GM19025 (cell line): Measurements from ENCODE around the gene LGALS12.

Experiments used
- ATAC-seq: cut with Tn5 transposase; IDR thresholded peaks from one replicate; pipeline ENCODE4 v1.9.1; 2021; ENCODE audit warnings: mild to moderate bottlenecking, low read depth, moderate library complexity; ENCODE audit not compliant: unreplicated experiment

The LGALS12 gene

DNA sequence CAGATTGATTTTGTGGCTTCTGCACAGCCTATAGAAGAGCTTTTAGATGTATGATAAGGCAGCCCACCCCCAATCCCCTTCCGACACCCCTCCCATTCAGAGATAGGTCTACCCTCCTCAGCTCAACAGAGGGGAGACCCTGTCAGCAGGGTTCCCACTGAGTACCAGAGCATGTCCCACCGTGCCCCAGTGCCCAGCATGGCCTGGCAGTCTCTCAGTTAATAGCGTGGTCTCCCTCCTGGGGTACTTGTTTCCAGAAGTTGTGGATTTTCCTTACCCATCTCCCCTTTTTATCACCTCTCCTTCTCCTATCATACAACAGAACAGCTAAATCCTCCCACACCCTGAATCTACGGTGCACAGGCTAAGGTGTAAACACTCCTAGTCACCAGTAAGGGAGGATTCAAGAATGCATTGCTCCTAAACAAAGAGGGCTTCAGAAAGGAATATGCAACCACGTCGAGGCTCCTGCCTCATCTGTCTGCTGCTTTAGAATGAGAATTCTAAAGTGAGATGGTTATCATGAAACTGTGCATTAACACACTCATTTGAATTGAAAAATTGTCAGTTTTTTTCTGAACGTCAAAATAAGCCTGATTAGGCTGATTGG, 50.6 kb downstream of the LGALS12 start:
- ATAC-seq = no peak

DNA sequence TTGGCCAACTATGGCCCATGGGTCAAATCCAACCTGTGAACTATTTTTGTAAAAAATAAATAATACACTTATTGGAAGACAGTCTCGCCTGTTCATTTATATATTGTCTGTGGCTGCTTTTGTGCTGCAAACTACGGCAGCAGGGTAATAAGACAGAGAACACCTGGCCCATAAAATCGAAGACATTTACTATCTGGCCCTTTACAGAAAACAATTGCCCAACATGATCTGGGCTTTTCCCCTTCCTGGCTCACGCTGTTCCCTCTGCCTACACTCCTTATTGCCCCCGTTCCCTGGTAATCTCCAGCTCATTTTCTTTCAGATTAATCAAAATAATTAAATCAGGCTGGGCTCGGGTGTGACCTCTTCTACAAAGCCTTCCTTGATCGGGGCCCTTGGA, 51.7 kb downstream of the LGALS12 start:
- ATAC-seq = no peak

DNA sequence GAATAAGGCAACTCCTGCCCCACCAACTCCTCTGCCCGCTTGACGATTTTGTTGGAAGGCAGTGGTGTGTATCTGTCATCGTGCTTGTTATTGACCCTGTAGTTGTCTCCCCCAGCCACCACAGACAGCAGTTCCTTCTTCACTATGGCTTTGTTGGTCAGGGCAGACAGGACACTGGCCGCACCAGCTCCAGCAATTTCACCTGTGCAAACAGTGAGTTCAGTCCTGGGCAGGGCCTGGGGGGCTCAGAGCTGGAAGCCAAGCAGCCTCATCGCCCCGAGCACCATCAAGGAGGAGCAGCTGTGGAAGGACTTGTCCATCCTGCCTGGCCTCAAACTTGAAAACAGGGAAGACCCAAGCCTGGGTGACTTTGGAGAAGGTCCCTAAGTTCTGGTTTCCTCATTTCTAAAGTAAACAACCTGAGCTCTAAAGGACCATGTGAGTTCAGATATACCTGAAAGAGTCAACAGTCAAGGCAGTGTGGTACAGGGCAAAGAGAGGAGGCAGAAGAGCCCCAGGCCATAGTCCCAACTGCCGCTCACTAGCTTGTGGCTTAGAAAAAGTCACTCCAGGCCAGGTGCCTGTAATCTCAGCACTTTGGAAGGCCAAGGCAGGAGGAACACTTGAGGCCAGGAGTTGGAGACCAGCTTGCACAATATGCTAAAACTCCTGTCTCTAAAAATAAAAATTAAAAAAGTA, 52.7 kb downstream of the LGALS12 start:
- ATAC-seq = no peak

DNA sequence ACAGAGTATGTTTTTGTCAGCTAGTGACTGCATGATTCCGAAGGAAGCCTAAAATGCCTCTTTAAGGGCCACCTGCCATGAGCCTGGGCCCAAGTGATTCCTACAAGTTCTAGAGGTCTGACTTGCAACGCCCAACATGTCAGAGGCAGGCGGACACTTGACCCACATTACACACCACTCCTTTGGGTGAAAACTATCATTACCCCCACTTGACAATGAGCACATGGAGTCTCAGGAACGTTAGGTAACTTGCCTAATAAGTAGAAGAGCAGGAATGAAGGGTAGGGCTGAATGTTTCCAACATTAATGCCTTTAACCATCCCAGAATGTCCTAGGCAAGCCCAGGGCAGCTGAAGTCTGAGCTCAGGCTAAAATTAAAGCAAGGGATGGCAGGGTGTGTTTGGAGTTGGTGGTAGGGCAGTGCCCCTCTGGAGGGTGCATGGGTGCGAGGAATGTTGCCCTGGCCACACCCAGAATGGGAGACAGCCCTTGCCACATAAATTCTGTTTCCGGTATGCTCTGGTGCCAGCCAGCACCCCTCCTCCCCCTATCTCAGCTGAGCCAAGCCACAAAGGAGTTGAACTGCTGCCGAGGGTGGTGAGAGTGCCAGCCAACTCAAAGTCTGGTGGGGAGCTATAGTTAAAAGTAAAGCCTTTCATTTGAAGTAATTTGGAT, 54.8 kb downstream of the LGALS12 start:
- no peak for ATAC-seq

DNA sequence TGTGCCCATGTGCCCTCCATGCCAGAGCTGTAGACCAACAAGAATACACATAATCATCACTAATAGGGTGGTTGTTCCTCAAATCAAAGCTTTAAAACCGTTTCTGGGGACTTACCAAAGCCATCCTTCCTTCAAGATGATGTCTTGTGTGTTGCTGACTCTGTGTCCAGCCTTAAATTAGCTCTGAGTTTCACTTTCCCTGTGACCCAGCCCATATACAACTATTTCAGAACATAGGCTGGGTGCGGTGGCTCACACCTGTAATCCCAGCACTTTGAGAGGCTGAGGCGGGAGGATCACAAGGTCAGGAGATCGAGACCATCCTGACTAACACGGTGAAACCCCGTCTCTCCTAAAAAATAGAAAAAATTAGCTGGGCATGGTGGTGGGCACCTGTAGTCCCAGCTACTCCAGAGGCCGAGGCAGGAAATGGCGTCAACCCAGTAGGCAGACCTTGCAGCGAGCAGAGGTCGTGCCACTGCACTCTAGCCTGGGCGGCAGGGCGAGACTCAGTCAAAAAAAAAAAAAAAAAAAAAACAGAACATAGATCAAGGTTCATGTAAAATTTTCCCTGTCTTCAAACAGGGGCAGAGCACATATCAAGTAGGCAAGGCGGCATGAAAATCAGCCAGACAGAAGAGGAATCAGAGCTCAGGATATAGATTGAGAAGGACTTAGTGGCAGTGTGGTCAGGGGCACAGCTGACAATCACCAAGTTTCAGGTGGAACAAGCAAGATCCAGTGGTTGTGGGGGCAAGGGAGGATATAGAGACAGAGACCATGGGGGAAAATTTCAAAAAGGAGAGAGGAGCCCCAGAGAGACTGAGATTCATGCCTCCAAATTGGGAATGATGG, 57.5 kb downstream of the LGALS12 start, which contains the start of gene PLAAT2:
PLAAT2 (minus strand) TSS at position 179 of the 855 bp plus-strand sequence; CDS start at position 124, 55 bp downstream.
- ATAC-seq = no peak

DNA sequence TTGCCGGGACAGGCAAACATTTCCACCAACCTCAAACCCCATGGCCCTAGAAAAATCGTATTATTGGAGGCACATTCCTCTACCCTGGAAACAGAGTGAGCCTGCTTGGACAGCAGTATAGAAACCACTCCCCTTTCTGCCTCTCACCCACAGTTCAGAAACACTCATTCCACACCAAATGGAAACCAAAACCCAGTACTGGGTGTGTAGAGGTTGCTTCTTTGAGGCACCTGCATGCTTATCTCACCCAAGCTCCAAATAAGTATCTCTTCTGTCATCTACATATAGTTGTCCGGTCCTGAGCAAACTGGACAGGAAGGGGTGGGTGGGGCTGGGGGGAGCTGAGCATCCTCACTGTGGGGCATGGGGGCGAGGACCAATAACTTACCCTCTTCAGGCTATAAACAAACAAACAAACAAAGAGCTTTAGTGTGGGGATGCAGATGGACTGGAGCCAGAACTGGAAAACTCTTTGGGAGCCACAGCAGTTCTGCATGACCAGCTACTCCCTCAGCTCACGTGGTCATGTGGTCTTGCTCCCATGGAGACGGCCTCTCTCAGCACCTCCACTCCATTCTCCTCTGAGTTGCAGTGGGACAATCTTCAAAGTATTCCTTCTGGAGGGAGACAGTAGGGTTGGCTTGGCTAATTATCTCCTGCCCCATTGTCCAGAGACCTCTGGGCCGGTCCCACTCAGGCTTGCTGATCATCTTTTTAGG, 58.3 kb downstream of the LGALS12 start:
- ATAC-seq = peak; percentile 55

DNA sequence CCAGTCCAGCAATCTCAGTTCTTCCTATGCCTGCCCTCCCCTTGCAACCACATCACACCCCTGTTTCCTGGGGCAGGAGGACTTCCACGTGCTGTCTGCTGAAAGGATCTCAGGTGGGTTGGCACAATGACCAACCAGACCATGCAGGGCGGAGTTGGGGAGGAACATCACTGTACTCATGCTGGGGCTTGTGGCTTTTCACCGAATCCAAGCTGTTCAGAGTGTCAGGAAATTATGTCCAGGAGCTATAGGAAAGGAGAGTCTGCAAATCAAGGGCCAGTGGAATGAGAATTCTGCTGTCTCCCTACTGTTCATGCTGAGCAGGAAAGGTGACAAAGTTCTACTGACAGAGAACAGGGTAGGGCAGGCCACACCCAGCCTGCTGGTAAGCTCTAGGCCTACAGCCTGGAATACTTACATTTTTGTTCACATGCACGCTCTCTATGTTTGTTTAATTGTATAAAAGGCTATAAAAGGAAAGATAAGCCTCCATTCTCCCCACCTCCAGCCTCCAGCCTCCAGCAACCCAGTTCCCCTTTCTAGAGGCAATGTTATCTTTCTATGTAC, 59.0 kb downstream of the LGALS12 start:
- ATAC-seq = no peak
